K562 (cell line): ENCODE results near the gene CYB5RL. TPM values are rescaled to one million over a fixed set of nuclear protein-coding genes. Genes with fewer than 3 reads are reported as not detected.

Experiments used
- ATAC-seq: fragments of 200-7000 bp; cut with Tn5 transposase; 3 replicates; pipeline ENCODE4 v1.9.1; 2020; ENCODE audit warnings: moderate library complexity
- BruUV-seq: library from RNA; stranded (reverse); fragments of 400-500 nt; replicated peaks from 2 replicates; lab custom pipeline; 2021; lab: Mats Ljungman, UMichigan
- CTCF ChIA-PET: fragments of 300-600 bp; formaldehyde crosslinking; extraction: SDS; loops from one replicate; lab custom pipeline; 2021; ENCODE audit warnings: low intra/inter-chr PET ratio; lab: Yijun Ruan, JAX
- POLR2A ChIA-PET: fragments of 300-600, 350-650 bp; sonication (Branson Sonifier 250); formaldehyde crosslinking; extraction: SDS; loops from one replicate; lab custom pipeline; 2021; ENCODE audit warnings: antibody characterized with exemption, inconsistent platforms; lab: Yijun Ruan, JAX
- DNase-seq, 4 experiments: peaks; one replicate each; pipeline versions ENCODE4 v3.0.0 to v3.0.0-alpha.2; 2011 to 2018; ENCODE audit warnings: low spot score in 3 of 4, mixed read lengths in 3 of 4; ENCODE audit errors: extremely low read depth in 1 of 4
- FAIRE-seq: peaks from 2 replicates; lab custom pipeline; 2011; peaks lifted over from hg19 to GRCh38; lab: Jason Lieb, UNC
- H2AFZ ChIP-seq: 2 replicates; pipeline ENCODE4 v1.6.0; 2011; ENCODE audit warnings: low read depth, low read length, control low read depth, inconsistent platforms
- H3K27ac ChIP-seq: fragments of 200-600 bp; 3 replicates; pipeline ENCODE4 v1.8.0; 2011; ENCODE audit warnings: low read depth, mild to moderate bottlenecking, control low read depth, inconsistent platforms, low read length, moderate library complexity, mixed read lengths; ENCODE audit errors: extremely low read depth
- H3K27me3 ChIP-seq, 2 experiments: fragments of 300-600 bp in 1 of 2; 2 replicates in 1 of 2; 3 replicates in 1 of 2; pipeline versions ENCODE4 v1.6.0 to v1.8.0; 2011; ENCODE audit warnings: inconsistent platforms in 2 of 2, low read length in 2 of 2, mild to moderate bottlenecking in 1 of 2, mixed read lengths in 1 of 2, moderate library complexity in 1 of 2; ENCODE audit not compliant: control insufficient read depth in 2 of 2, insufficient read depth in 2 of 2
- H3K36me3 ChIP-seq: fragments of 300-600 bp; 3 replicates; pipeline ENCODE4 v1.8.0; 2011; ENCODE audit warnings: mild to moderate bottlenecking, low read length, inconsistent platforms; ENCODE audit not compliant: control insufficient read depth, insufficient read depth
- H3K4me1 ChIP-seq, 2 experiments: fragments of 200-600 bp in 1 of 2; replicated peaks in 1 of 2; 2 replicates in 1 of 2; 3 replicates in 1 of 2; pipeline versions ENCODE4 v1.5.1 to v1.8.0; 2011; ENCODE audit warnings: inconsistent platforms in 2 of 2, low read length in 2 of 2, mild to moderate bottlenecking in 1 of 2, mixed read lengths in 1 of 2, moderate library complexity in 1 of 2; ENCODE audit not compliant: control insufficient read depth in 2 of 2, insufficient read depth in 2 of 2
- H3K4me2 ChIP-seq: 2 replicates; pipeline ENCODE4 v1.6.1; 2011; ENCODE audit warnings: low read length, control low read depth, inconsistent platforms, mixed read lengths; ENCODE audit not compliant: insufficient read depth
- H3K4me3 ChIP-seq: fragments of 200-600 bp; sonication (generic), shearing (Covaris generic); 2 replicates; pipeline ENCODE4 v1.5.1; 2016; ENCODE audit warnings: control low read depth, inconsistent platforms
- H3K79me2 ChIP-seq: fragments of 200-600 bp; 3 replicates; pipeline ENCODE4 v1.8.0; 2011; ENCODE audit warnings: low read length, inconsistent platforms; ENCODE audit not compliant: control insufficient read depth, insufficient read depth
- H3K9ac ChIP-seq, 2 experiments: 2 replicates each; pipeline versions ENCODE4 v1.6.0 to v1.6.1; 2011; ENCODE audit warnings: low read depth in 2 of 2, low read length in 2 of 2, control low read depth in 1 of 2, inconsistent platforms in 1 of 2, mild to moderate bottlenecking in 1 of 2, mixed read lengths in 1 of 2; ENCODE audit not compliant: insufficient read depth in 1 of 2
- H3K9me1 ChIP-seq: one replicate; pipeline ENCODE4 v1.6.0; 2011; ENCODE audit warnings: inconsistent platforms, mild to moderate bottlenecking, low read length, moderate library complexity; ENCODE audit not compliant: control insufficient read depth, insufficient read depth
- H3K9me3 ChIP-seq: replicated peaks from 2 replicates; pipeline ENCODE4 v1.5.1; 2011; ENCODE audit warnings: low read depth, low read length, inconsistent platforms; ENCODE audit not compliant: control insufficient read depth, insufficient read depth
- H4K20me1 ChIP-seq: replicated peaks from 2 replicates; pipeline ENCODE4 v1.6.1; 2011; ENCODE audit warnings: low read length, inconsistent platforms, mixed read lengths; ENCODE audit not compliant: control insufficient read depth, insufficient read depth
- ATF1 ChIP-seq, 2 experiments: fragments of 450-650 bp in 1 of 2; IDR thresholded peaks; 2 replicates each; pipeline ENCODE4 v1.6.1; 2016; ENCODE audit warnings: missing compliant biosample characterization in 1 of 2, missing genetic modification characterization in 1 of 2
- BCLAF1 ChIP-seq, 2 experiments: fragments of 450-650 bp in 1 of 2; IDR thresholded peaks; 2 replicates each; pipeline ENCODE4 v1.6.1; 2011 to 2017; ENCODE audit warnings: low read depth in 2 of 2, antibody characterized with exemption in 1 of 2, borderline replicate concordance in 1 of 2, low read length in 1 of 2, mild to moderate bottlenecking in 1 of 2, mixed read lengths in 1 of 2; ENCODE audit not compliant: control insufficient read depth in 1 of 2
- BMI1 ChIP-seq: fragments of 150-350 bp; IDR thresholded peaks from 2 replicates; pipeline ENCODE4 v1.6.1; 2014; ENCODE audit warnings: low read length
- HNRNPL ChIP-seq: fragments of 200-400 bp; formaldehyde crosslinking; IDR thresholded peaks from 2 replicates; pipeline ENCODE4 v1.6.1; 2017; ENCODE audit warnings: low read depth, mild to moderate bottlenecking, low read length
- LARP7 ChIP-seq: fragments of 450-650 bp; IDR thresholded peaks from 2 replicates; pipeline ENCODE4 v1.6.1; 2016
- YY1 ChIP-seq, 3 experiments: IDR thresholded peaks; 2 replicates each; pipeline ENCODE4 v1.6.1; 2011; ENCODE audit warnings: low read length in 2 of 3, mild to moderate bottlenecking in 2 of 3, moderate library complexity in 2 of 3, borderline replicate concordance in 1 of 3, control low read depth in 1 of 3, low read depth in 1 of 3; ENCODE audit not compliant: insufficient read depth in 3 of 3, insufficient replicate concordance in 2 of 3, control insufficient read depth in 1 of 3, insufficient read length in 1 of 3; ENCODE audit errors: extremely low read depth in 1 of 3
- WGBS: fragments of 100-300 bp; shearing (Covaris generic); methylation state at CpG from one replicate; pipeline ENCODE4 v1.1.6; 2016; ENCODE audit warnings: low coverage, mixed read lengths; ENCODE audit not compliant: insufficient coverage; ENCODE audit errors: missing lambda C conversion rate; 5-methylcytosine and 5-hydroxymethylcytosine counted together
- in situ Hi-C: fragments of 300-500 bp; cut with MboI; formaldehyde crosslinking; loops from 4 replicates; pipeline ENCODE4 v1.15.0; 2018; ENCODE audit warnings: inconsistent platforms, mixed read lengths
- intact Hi-C: fragments of 100-400 bp; cut with micrococcal nuclease; formaldehyde crosslinking; loops from 2 replicates; pipeline ENCODE4 v1.14.2; 2022
- polyA plus RNA-seq, 8 experiments: library from polyadenylated mRNA; depleted of rRNA in 4 of 8; stranded (reverse) in 5 of 8; unstranded in 3 of 8; fragments of >200 nt; fragmentation: Nextera tagmentation in 2 of 8; fragmentation: Illumina TruSeq in 1 of 8; extraction: Ambion mirVana in 2 of 8; extraction: Trizol in 1 of 8; gene quantifications; 2 replicates each; pipeline versions ENCODE4 v1.2.1 to v1.2.3, GENCODE V29; 2011 to 2014; ENCODE audit warnings: inconsistent platforms in 1 of 8, missing spikeins in 1 of 8
- total RNA-seq, 7 experiments: library from RNA; depleted of rRNA in 6 of 7; stranded (reverse); fragments of >200 nt in 6 of 7; fragmentation: Illumina TruSeq in 2 of 7; extraction: Trizol in 2 of 7; gene quantifications; 2 replicates each; pipeline versions ENCODE4 v1.2.1 to v1.2.3, GENCODE V29; 2011 to 2021; ENCODE audit warnings: low replicate concordance in 1 of 7
- TF ChIP-seq, protein P1 (sequence below): fragments of 450-650 bp; IDR thresholded peaks from 2 replicates; pipeline ENCODE4 v1.6.1; 2016; ENCODE audit warnings: low read depth

Gene CYB5RL
- total and polyA plus RNA-seq, 9 of the 15 experiments (the other 6 are each of a cell fraction or from before 2014, with no cell fraction given), result 7.9 to 18.0 (median 11.2) TPM

GRCh38 chr1:54157401-54157800 lies 42.4 kb downstream of the CYB5RL start (continued):
- no peak for TF ChIP-seq BCLAF1 (IDR thresholded peaks at IDR 0.05; ENCODE audit: borderline replicate concordance in 1 of 2, control insufficient read depth in 1 of 2, low read depth in 2 of 2, low read length in 1 of 2)

- no peaks in the 10 kb centered on the region for H3K36me3 ChIP-seq
- H3K27me3 ChIP-seq, result peaks cover 0 to 5% of the 10 kb centered on the region in 2 experiments; a peak in 1 of 5 replicates
- in situ Hi-C loops, result no loop called here
- H3K9me3 ChIP-seq, result no peaks in the 10 kb centered on the region
- WGBS, result 27% methylated on average over 7 of the region's 7 CpGs
- H3K4me3 ChIP-seq, result no peak overlapping the region
- no peak overlapping the region for H3K9ac ChIP-seq
- ChIA-PET CTCF (no interaction called here), POLR2A (no interaction called here)
- FAIRE-seq (no peak), DNase-seq (no peak), ATAC-seq (no peak)
- no peak overlapping the region for H3K4me2 ChIP-seq
- no peak overlapping the region for H3K27ac ChIP-seq
- peaks cover 0 to 9% of the 10 kb centered on the region in 2 experiments; a peak in 1 of 5 replicates for H3K4me1 ChIP-seq
- no peaks in the 10 kb centered on the region for H4K20me1 ChIP-seq
- H3K9me1 ChIP-seq, result no peaks in the 10 kb centered on the region
- H2AFZ ChIP-seq, result no peak overlapping the region
- H3K79me2 ChIP-seq, result no peaks in the 10 kb centered on the region
- intact Hi-C loops, result no loop called here
- BruUV-seq, result no TSS peak
- TF ChIP-seq BMI1, result no peak
- TF ChIP-seq LARP7, result no peak
- no peak for TF ChIP-seq YY1 (IDR thresholded peaks at IDR 0.05; ENCODE audit: borderline replicate concordance in 1 of 3, control insufficient read depth in 1 of 3, extremely low read depth in 1 of 3, insufficient read depth in 3 of 3, insufficient read length in 1 of 3, insufficient replicate concordance in 2 of 3, low read depth in 1 of 3, low read length in 2 of 3)
- no peak for TF ChIP-seq HNRNPL
- TF ChIP-seq ATF1 (CRISPR knock-in tag; IDR thresholded peaks at IDR 0.05), result no peak
- no peak for TF ChIP-seq ATF1 (tag; IDR thresholded peaks at IDR 0.05)
- TF ChIP-seq, protein P1, sequence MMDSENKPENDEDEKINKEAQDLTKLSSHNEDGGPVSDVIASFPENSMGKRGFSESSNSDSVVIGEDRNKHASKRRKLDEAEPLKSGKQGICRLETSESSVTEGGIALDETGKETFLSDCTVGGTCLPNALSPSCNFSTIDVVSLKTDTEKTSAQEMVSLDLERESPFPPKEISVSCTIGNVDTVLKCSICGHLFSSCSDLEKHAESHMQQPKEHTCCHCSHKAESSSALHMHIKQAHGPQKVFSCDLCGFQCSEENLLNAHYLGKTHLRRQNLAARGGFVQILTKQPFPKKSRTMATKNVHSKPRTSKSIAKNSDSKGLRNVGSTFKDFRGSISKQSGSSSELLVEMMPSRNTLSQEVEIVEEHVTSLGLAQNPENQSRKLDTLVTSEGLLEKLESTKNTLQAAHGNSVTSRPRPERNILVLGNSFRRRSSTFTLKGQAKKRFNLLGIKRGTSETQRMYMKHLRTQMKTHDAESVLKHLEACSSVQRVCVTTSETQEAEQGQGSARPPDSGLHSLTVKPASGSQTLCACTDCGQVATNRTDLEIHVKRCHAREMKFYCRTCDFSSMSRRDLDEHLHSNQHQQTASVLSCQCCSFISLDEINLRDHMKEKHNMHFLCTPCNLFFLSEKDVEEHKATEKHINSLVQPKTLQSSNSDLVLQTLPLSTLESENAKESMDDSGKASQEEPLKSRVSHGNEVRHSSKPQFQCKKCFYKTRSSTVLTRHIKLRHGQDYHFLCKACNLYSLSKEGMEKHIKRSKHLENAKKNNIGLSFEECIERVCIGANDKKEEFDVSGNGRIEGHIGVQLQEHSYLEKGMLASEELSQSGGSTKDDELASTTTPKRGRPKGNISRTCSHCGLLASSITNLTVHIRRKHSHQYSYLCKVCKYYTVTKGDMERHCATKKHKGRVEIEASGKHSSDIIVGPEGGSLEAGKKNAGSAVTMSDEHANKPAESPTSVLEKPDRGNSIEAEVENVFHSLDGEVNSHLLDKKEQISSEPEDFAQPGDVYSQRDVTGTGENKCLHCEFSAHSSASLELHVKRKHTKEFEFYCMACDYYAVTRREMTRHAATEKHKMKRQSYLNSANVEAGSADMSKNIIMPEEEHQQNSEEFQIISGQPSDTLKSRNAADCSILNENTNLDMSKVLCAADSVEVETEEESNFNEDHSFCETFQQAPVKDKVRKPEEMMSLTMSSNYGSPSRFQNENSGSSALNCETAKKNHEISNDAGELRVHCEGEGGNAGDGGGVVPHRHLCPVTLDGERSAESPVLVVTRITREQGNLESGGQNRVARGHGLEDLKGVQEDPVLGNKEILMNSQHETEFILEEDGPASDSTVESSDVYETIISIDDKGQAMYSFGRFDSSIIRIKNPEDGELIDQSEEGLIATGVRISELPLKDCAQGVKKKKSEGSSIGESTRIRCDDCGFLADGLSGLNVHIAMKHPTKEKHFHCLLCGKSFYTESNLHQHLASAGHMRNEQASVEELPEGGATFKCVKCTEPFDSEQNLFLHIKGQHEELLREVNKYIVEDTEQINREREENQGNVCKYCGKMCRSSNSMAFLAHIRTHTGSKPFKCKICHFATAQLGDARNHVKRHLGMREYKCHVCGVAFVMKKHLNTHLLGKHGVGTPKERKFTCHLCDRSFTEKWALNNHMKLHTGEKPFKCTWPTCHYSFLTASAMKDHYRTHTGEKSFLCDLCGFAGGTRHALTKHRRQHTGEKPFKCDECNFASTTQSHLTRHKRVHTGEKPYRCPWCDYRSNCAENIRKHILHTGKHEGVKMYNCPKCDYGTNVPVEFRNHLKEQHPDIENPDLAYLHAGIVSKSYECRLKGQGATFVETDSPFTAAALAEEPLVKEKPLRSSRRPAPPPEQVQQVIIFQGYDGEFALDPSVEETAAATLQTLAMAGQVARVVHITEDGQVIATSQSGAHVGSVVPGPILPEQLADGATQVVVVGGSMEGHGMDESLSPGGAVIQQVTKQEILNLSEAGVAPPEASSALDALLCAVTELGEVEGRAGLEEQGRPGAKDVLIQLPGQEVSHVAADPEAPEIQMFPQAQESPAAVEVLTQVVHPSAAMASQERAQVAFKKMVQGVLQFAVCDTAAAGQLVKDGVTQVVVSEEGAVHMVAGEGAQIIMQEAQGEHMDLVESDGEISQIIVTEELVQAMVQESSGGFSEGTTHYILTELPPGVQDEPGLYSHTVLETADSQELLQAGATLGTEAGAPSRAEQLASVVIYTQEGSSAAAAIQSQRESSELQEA, result no peak
Observed at GRCh38 chr1:54156986-54157385, 42.8 kb downstream of the CYB5RL start.
